GM13977 (cell line): ENCODE results near the gene COBLL1.

ENCODE experiments used
- DNase-seq: peaks from one replicate; pipeline ENCODE4 v3.0.0; 2012; ENCODE audit warnings: low spot score
- in situ Hi-C: fragments of 300-500 bp; cut with MboI; formaldehyde crosslinking; loops from one replicate; pipeline ENCODE4 v1.12.0; 2022; ENCODE audit warnings: low sequenced_read_pairs, low pct_unique_long_range_greater_than_20kb, mixed read lengths, inconsistent platforms; ENCODE audit not compliant: unreplicated experiment
- TF ChIP-seq, protein P1 (sequence below): IDR thresholded peaks from 2 replicates; pipeline ENCODE4 v1.5.1; 2012; ENCODE audit warnings: mild to moderate bottlenecking, control low read depth; ENCODE audit not compliant: insufficient read depth; ENCODE audit errors: extremely low read depth, missing control alignments

The COBLL1 gene

DNA sequence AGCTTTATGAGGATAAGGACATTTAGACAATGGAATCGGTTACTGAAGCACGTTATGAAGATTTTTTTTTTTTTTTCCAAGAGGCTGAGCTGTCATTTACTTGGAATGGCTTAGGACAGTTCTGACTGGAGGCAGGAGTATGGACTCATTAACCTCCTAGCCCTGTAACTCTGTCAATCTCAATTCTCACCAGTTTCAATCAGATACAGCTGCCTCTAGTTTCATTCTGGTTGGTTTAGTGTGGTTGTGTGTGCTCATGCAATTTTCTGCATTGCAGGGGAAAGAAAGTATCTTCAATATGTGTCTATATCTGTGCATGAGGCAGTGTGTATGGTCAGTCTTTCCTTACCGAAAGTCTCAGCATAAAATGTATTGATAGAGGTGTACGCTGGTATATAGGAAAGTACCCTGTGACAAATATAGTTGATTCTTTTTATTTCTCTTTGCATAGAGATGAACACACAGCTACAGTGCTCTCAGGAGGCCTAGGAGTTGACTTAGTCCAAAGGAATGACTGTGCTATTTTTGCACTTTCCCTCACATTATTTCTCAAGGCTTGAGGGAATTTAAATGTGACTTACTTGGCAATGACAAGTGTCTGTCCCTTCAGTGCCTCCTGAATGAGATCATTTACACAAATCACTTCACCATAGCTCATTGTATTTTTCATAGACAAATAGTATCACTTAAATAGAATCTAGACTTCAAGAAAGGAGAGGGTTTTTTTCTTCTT lies 169.8 kb downstream of the COBLL1 start:
- DNase-seq = no peak
- in situ Hi-C loops = no loop called here
- TF ChIP-seq, protein P1, sequence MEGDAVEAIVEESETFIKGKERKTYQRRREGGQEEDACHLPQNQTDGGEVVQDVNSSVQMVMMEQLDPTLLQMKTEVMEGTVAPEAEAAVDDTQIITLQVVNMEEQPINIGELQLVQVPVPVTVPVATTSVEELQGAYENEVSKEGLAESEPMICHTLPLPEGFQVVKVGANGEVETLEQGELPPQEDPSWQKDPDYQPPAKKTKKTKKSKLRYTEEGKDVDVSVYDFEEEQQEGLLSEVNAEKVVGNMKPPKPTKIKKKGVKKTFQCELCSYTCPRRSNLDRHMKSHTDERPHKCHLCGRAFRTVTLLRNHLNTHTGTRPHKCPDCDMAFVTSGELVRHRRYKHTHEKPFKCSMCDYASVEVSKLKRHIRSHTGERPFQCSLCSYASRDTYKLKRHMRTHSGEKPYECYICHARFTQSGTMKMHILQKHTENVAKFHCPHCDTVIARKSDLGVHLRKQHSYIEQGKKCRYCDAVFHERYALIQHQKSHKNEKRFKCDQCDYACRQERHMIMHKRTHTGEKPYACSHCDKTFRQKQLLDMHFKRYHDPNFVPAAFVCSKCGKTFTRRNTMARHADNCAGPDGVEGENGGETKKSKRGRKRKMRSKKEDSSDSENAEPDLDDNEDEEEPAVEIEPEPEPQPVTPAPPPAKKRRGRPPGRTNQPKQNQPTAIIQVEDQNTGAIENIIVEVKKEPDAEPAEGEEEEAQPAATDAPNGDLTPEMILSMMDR = no peak

GRCh38 chr2:164669291-164669690 lies 172.3 kb downstream of the COBLL1 start:
- TF ChIP-seq, protein P1 = no peak
- in situ Hi-C loops = no loop called here
- no peak for DNase-seq

DNA sequence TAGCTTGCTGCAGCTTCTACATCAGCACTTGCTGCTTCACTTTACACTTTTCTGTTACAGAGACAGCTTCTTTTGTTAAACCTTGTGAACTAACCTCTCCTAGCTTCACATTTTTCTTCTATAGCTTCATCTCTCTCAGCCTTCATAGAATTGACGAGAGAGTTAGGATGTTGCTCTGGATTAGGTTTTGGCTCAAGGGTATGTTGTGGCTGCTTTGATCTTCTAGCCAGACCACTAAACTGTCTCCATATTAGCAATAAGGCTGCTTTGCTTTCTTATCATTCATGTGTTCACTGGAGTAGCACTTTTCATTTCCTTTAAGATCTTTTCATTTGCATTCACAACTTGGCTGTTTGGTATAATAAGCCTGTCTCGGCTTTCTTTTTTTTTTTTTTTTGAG lies 174.1 kb downstream of the COBLL1 start:
- TF ChIP-seq, protein P1 = no peak
- in situ Hi-C loops = no loop called here
- DNase-seq = no peak

DNA sequence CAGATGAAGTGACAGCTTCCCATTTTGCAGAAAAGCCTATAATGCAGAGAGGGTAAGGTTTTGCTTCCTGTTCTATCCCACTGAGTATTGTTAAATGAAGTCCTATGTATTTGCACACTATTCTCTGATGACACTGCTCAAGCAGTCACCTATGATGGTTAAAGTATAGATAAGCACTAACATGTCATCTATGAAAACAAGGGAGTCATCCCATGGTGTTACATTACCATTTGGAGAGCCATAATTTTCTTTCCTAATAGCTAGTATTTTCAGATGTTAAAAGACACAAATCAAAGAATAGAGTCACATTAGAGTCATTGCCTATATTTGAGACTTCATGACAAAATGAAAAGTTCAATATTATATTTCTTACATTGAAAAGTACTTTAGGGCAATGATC lies 177.6 kb downstream of the COBLL1 start:
- in situ Hi-C loops = no loop called here
- DNase-seq = no peak
- TF ChIP-seq, protein P1 = no peak

DNA sequence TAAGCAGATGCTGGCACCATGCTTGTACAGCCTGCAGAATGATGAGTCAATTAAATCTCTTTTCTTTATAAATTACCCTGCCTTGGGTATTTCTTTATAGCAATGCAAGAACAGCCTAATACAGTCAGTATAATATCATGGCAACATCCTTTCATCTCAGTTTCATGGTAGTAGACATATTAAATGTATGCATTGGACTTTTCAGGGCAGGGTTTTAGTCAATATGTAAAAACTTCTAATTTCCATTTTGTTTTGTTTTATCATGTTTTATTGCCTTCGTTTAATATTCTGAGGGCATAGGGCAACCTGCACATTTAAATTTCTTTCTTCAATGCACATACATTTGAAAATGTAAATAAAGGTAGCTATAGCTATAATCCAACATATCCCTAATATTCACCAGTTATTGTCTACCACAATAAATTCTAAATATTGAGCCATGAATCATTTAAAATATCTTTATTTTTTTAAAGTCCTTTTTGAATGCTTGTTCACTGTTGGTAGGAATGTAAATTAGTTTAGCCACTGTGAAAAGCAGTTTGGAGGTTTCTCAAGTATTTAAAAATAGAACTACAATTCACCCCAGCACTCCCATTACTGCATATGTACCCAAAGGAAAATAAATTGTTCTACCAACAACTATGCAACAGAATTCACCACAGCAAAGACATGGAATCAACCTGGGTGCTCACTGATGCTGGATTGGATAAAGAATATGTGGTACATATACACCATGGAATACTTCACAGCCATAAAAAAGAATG lies 178.6 kb downstream of the COBLL1 start:
- no peak for DNase-seq
- in situ Hi-C loops = no loop called here
- TF ChIP-seq, protein P1 = no peak

- DNase-seq = no peak
- in situ Hi-C loops = no loop called here
- TF ChIP-seq, protein P1 = no peak
Measured at GRCh38 chr2:164662066-164662465, 179.6 kb downstream of the COBLL1 start.
